Measurements from ENCODE around the gene RIN1.
"Not testable (repeated sequence)": the region's sequence is repeated elsewhere in the genome, so short reads cannot be mapped to it uniquely, and the experiment has no call there.

Gene RIN1

DNA sequence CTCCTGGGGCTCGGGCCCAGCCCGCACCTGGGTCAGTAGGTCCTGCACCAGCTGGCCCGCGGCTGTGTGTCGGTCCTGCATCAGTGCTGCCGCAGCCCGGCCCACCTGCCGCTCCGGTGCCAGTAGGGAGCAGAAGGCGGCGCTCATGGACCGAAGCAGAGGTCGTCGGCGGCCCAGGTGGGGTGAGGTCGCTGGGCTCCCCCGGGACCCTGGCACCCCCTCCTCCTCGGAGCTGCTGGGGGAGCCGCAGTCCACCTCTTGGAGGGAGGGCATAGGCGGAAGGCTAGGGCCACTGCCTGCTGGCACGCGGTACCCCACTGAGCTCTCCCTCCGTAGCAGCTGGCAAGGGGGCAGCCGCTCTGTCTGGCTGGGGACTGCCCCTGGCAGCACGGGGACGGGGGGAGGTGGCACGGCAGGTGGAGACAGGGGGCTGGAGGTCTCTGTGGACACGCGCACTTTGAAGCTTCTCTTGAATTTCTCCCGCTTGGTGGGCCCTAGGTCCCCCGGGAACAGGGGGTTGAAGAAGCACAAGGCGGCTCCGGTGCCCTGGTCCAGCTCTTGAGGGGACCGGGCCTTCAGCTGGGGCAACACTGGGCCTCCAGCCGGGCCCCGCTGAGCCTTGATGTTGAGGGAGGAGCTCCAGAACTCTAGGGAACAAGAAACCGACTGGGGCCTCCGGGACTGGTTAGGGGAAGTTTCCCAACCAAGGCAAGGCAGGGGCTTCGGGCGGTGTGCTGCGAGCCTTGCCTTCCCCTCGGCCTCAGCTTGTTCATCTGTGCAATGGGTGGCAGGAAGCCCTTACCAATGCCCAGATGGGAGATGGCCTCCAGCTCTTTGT is 1.4 kb downstream of the RIN1 start:
- DNase-seq = peak in 1 of 2 donors; percentile 20

DNA sequence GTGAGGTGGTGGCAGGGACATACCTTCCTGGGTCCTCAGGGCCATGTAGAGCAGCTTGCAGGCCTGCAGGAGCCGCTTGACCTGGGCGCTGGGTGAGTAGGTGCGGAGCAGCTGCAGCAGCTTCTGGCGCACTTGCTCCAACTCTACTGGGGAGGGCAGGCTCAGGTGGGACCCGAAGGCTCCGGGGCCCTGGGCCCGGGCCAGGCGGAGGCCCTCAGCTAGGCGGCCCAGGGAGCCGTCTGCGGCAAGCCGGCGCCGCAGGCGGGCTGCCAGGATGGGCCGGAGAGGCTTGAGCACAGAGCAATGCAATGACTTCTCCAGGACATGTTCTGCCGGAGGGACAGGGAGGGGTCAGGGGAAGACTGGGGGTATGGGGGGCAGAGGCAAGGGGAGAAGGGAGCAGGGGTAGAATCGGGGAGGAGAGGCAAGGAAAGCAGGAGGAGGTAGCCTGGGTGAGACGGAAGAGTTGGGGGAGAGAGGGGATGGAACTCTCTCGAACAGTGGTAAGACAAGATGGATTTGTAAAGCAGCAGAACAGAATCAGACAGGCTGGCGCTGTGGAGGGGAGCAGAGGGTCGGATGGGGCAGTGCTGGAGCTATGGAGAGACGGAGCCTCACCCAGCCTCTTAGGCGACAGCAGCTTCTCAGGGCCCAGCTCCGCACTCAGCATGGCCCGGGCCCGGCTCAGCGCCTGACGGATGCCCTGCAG is 2.2 kb downstream of the RIN1 start:
- no peak for DNase-seq

DNA sequence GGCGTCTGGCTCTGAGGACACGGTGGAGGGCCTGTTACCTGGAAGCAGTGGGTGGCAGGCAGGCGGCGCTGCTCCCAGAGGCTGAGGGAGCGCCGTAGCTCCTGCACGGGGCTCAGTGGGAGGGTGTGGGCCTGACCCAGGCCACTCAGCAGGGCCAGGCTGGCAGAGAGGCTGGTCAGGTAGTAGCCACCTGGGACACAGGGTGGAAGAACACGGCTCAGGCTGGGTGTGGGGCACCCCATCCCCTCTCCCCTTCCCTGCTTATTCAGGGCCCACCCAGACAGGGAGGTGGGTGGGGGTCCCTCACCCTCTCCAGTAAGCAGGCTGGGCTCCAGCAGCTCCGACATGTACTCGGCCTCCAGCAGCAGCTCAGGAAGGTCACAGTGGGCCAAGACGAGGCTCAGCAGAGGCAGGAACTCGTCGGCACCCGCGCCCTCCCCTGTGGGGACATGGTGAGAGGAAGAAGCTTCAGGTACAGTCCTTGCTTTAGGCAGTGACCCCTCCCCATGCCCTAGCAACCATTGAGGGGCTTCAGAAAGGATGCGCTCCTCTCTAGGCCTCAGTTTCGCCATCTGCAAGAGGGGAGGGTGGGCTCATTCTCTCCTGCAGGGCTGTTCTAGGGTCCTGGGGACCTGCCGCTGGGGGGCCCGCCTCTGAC is 2.9 kb downstream of the RIN1 start:
- DNase-seq = no peak

DNA sequence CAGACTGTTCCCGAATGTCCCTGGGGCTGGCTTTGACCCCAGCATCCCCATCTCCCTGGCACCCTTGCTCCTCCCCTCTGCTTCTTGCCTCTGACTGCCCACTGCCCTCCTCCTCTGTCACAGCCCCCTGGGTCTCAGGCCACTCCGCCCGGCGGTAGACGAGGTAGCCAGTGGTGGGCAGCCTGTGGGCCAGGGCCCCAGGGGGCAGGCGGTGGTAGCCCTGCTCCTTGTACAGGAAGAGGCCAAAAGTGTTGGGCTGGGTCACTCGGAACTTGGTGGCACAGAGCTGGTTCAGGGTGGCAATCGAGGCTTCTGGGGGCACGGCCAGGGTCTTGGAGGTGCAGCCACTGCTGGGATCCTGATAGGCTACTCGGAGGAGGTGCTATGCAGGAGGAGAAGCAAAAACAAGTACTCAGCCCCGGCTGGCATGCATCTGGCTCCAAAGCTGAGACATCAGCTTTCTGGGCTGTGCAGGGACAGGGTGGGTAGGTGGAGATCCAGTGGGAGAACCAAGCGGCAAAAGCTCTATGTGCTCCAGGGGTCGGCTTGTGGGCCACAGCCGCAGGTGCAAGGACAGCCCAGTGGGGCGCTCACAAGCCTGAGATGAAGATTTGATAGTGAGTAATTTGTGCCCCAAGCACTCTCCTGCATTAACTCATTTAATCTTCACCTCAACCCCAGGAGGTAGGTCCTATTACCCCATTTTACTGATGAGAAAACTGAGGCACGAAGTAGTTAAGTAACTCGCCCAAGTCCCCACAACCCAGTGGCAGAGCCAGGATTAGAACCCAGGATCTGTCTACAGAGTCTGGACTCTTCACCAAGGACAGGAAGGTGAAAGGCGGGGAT is 3.6 kb downstream of the RIN1 start:
- DNase-seq = no peak

DNA sequence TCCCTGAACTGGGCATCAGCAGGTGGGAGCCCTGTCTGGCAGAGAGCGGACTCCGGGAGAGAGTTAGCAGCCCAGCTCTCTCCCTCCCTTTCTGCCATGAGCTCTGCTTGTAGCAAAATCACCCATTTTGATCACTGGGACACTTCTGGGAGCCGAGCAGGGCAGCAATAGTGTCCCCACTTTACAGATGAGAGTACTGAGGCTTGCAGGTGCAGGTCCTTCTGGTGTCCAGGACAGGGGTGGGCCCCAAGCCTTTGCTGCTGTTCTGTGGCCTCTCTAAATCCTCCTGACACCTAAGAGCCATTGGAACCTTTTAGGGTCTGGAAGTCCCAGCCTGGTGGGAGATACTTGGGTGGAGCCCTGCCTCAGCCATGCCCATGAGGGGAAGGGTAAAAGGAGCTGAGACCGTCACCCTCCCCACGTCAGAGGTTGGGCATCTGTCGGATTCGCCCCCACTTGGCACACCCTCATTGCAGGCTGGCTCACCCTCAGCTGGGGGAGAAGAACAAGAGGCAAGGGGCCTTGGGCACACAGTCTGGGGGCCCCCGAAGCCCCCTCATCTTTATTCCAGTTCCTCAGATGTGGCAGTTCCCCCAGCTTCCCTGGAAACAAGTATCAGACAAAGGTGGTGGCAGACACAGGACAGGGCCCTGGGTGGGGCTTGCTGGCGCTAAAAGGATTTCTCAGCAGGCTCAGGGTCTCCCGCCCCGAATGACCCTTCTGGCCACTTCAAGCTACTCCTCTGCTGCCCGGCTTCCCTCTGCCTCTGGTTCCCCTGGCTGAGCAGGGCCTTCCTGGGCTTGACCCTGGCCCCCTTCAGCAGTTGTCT is 4.5 kb downstream of the RIN1 start:
- DNase-seq = no peak

DNA sequence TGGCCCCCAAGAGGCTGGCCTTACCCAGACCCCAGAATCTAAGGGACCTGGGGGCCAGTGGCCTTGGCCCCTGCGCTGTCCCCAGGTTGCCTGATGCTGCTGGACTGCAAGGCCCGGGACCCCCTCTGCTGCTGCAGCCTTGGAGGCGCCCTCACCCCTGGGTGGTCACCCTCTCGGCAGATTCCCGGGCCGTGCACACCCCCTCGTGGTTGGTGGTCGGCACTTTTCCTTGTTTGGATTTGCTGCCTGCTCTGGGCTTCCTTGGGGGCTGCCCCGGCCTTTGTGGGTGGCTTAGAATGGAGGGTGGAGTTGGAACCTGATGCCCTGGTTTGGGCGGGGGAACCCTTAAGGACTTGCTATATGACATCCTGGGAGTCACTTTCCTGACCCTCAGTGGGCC is 5.3 kb downstream of the RIN1 start:
- DNase-seq = no peak

DNA sequence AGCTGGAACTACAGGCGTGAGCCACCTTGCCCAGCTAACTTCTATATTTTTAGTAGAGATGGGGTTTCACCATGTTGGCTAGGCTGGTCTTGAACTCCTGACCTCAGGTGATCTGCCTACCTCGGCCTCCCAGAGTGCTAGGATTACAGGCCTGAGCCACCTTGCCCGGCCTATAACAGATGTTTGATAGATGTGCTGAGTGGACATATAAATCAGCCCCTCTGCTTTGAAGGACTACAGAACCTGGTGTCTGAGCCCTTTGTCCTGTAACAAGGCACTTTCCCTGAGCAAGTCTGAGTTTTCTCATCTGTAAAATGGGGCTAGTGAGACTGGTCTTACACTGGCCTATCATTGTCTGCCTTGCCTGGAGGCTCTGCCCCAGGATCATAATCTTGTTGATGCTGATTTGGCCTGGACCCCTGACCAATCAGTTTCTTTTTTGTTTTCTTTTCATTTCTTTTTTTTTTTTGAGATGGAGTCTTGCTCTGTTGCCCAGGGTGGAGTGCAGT is 7.0 kb downstream of the RIN1 start:
- no peak for DNase-seq

DNA sequence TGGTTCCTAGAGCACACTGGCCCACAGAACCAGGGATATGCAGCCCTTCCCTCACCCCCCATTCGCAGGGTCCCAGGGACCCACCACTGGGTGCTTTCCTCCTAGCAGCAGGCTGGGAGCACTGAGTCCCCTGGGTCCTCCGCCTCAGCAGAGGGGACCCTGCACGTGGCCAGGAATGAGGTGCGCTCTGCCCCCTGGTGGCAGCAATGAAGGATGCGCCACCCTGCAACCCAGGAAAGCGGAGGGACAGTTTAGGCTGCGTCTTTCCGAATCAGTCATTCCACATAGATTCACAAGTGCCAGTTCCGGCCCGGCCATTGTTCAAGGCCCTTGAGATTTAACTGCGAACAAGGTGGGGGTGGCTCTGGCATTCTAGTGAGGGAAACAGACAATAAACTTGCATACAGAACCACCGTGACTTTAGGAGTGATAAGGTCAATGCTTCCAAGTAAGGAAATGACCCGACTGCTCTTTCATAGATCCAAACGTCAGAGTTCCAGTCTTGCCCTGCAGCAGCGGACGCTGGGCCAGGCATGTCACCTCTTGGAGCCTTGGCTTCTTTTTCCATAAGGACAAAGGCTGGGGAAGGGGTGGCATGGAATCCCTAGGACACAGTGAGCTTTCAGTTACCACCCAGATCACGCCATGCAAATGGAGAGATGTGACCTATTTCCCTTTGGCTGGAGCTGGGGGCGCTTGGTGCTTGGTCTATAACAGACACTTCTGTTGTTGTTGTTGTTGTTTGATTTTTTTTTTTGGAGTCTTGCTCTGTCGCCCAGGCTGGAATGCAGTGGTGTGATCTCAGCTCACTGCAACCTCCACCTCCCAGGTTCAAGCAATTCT is 7.7 kb downstream of the RIN1 start:
- DNase-seq = peak; percentile 80 to 87

DNA sequence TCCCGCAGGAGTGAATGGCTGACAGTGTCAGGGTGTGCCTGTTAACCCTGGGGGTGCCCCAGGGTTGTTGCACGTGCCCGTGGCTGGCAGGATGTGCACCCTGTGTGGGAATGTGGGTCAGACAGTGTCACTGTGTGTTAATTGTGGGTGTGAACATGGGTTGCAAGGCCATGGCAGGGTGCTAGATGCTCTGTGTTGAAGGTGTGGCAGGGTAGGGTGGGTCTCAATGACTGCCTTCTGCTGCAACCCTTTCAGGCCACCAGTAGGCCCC is 8.3 kb downstream of the RIN1 start:
- DNase-seq = peak; percentile 44 to 69

DNA sequence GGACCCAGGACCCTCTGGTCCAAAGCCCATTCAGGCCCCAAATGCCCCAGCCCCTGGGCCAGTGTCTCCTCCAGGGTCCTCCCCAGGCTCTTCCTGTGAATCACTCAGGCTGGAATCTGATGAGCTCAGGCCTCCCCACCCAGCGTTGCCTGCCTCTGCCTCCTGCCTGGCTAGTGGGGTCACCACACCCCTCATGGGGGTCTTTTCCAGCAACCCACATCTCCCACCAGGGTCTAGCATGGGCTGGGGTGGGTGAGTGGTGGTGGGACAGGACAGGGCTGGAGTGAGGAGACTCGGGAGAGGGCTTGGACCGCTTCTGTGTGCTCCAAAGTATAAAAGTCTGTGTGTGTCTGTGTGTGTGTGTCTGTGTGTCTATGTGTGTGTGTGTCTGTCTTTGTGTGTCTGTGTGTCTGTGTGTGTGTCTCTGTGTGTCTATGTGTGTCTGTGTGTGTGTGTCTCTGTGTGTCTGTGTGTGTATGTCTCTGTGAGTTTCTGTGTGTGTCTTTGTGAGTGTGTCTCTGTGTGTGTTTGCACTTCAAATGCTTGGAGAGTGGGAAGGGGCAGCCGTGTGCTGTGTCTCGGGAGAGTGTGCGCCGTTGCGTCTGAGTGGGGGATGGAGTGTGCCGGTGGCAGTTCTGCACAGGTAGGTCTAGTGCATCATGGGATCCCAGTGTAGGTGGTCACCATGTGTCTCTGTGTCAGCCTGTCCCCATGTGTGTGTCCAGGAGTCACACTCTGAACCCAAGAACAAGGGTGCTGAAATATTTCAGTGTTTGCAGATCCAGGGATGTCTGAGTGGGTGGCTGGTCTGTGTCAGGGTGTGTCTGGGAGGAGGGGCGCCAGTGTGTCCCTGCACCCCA is 8.8 kb downstream of the RIN1 start:
- no peak for DNase-seq

DNA sequence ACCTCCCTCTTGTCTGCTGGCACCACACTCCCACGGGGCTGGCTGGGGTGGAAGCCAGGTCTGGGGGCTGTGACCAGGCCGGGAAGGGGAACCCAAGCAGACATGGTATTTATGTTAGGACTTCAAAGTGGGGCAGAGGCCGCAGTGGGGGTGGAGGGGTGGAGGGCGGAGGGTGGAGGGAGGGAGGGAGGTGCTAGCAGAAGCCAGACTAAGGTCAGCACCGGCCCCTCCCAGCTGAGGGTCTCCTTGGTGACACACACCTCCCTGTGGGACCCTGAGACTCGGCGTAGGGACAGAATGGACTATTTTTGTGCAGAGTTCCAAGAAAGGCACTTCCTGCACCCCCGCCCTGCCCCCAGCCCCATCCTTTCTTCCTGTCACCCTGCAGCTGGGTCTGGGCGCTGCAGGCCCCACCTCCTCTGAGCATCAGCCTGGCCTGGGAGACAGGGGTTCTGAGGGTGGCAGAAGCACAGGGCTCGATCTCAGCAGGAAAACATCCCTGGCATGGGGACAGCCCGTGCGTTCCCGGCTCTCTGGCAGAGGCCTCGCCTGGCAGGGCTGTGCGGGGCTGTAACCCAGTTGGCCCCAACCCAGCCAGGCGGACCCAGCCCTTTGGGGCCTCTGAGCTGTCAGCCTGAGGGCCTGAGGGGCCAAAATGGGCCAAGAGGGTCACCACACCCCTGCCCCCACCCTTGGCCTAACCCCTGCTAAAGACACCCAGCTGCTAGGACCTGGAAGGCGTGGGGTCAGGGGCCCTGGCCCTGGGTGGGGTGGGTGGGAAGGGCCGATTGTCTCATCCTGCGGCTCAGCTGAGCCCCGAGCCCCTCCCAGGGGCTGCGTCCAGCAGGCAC is 9.7 kb downstream of the RIN1 start:
- DNase-seq = peak; percentile 20 to 46

DNA sequence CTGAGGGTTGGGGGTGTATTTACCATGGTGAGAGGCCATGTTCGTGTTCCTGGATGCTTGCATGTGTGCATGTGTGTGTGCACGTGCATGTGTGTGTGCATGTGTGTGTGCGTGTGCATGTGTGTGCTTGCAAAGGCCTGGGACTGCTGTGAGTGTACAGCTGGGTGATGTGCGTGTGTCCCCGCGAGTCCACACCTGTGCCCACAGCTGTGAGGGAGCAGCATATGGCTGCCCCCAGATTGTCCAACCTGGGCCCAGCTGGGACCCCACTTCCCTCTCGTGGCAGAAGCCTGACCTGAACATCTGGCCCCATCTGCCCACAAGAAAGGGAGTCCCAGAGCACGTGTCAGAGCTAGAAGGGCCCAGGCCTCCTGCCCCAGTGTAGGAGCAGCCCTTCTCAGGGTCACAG is 11.0 kb downstream of the RIN1 start:
- DNase-seq = no peak

DNA sequence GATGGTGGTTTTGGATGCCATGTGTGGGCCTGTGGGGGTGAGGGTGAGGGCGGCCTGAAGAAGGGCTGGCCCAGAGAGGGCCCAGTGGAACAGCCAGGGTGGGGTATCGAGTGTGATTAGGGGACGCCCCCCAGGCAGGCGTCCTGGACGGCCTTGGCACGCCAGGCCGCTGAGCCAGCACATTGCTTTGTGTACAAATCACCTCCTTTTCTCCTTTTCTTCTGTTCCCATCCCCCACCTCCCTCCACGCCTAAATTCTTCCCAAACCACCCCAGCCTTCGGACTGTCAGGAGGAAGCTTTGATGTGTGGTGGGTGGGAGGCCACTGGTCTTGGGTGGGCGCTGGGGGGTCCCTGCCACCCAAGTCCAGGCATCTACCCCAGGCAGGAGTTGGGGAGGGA is 11.6 kb downstream of the RIN1 start:
- DNase-seq = no peak

DNA sequence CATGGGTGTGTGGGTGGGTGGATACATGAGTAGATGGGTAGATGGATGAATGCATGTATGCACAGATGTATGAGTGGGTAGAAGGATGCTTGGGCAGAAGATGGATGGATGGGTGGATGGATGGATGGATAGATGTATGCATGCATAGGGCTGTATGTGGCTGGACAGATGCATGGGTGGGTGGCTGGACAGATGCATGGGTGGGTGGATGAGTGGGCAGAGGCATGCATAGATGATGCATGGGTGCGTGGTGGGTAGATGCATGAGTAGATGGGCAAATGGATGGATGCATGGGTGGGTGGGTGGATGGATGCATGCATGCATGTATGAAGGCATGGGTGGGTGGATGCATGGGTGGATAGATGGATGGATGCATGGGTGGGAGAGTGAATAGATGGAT is 12.6 kb downstream of the RIN1 start:
- no peak for DNase-seq

DNA sequence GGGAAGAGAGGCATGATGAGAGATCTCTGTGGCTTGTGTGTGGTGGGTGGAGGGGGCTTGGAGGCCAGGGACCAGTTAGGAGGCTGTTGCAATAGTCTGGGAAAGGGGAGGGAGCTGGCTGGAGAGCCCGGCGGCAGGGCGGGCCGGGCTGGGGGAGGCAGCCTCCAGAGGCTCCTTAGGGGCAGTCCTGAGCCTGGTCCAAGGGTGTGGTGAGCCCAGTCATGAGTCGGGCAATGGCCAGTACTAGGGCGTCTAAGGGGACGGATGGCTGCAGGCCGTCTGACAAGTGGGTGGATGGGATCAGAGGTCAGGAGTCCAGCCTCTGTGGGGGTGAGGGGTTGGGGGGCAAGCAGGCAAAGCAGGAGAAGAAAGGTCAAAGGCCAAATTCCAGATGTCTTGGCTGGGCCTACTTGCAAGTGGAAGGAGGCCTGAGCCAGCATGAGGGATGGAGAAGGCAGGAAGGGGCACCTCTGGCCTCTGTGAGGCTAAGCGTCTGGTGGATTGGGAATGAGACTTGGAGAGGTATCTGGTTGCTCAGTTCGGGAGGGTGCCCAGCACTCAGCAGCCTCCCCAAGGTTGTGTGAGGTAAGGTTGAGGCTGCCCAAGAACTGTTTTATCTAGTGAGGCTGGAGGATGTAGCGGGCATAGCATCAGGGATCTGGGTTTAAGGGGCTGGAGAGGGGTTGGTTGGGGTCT is 13.4 kb downstream of the RIN1 start:
- no peak for DNase-seq

DNA sequence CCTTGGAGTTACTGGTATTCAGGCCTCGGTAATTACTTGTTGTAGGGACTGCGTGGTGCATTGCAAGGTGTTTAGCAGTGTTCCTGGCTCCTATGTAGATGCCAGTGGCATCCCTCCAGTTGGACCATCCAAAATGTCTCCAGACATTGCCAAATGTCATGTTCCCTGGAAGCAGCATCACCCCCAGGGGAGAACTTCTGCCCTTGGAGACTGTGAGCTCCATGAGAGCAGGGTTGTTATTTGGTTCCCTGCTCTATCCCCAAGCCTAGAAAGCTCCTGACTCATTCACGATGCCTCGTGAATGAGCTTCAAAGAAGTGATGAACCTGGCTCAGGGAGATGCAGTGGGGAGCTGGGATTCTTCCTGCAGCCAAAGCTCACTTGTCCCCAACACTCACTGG is 14.6 kb downstream of the RIN1 start:
- no peak for DNase-seq

DNA sequence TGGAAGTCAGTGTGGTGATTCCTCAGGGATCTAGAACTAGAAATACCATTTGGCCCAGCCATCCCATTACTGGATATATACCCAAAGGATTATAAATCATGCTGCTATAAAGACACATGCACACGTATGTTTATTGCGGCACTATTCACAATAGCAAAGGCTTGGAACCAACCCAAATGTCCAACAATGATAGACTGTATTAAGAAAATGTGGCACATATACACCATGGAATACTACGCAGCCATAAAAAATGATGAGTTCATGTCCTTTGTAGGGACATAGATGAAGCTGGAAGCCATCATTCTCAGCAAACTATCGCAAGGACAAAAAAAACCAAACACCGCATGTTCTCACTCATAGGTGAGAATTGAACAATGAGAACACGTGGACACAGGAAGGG is 15.5 kb downstream of the RIN1 start:
- not testable (repeated sequence) for DNase-seq

DNA sequence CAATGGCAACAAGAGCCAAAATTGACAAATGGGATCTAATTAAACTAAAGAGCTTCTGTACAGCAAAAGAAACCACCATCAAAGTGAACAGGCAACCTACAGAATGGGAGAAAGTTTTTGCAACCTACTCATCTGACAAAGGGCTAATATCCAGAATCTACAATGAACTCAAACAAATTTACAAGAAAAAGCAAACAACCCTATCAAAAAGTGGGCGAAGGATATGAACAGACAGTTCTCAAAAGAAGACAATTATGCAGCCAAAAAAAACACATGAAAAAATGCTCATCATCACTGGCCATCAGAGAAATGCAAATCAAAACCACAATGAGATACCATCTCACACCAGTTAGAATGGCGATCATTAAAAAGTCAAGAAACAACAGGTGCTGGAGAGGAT is 15.9 kb downstream of the RIN1 start:
- not testable (repeated sequence) for DNase-seq

DNA sequence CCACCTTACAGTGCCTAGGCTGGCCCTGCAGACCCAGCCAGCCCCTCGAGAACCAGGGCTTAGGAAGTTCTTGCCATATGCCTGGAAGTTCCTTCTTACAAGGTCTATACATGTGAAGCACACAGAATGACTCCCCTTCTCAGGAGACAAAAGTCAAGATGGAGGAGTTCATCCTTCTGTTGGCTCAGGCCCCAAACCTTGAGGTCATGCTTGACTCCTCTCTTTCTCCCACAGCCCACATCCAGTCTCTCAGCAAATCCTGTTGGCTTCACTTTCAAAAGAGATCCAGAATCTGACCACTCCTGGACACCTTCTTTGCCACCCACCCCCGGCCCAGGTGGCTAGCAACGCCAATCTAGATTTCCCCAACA is 17.6 kb downstream of the RIN1 start:
- no peak for DNase-seq

Data from CD4-positive, alpha-beta T cell treated with Interferon alpha-2 for 1 hour (primary cell).